Upper lobe of left lung (tissue), 4 donors: Measurements from ENCODE around the gene ERMN.

Experiments used
- POLR2A ChIP-seq, 4 donors: fragments of 450-650 bp; IDR thresholded peaks; one replicate each; pipeline ENCODE4 v1.5.1; 2016 to 2017; ENCODE audit warnings: antibody characterized with exemption in 4 of 4, mild to moderate bottlenecking in 2 of 4
- TF ChIP-seq, protein P1 (sequence below), 6 experiments: fragments of 450-650 bp in 4 of 6; fragments of 200-600 bp in 2 of 6; sonication (generic) in 2 of 6; IDR thresholded peaks; one replicate each; pipeline ENCODE4 v1.5.1; 2016 to 2019; ENCODE audit warnings: antibody characterized with exemption in 6 of 6

DNA sequence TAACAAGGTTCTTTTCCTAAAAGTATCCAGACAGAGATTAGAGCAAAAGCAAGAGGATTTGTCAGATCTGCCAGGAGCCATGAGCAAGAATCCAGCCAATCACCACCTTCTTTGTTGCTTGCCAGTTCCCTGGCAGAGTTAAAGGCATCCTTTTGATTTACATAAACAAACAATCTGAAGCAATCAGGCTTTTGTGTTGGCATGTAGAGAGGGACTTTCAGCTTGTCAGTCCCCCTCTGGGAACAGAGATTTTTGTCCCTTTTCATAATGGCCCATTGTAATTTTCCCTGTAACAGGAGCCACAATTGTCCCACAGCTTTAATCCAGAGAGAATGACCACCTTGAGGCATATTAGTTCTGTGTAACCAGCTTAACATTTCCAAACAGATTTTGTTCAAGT lies at the start of gene ERMN:
- no peak for TF ChIP-seq POLR2A (IDR thresholded peaks at IDR 0.05)
- TF ChIP-seq, protein P1, sequence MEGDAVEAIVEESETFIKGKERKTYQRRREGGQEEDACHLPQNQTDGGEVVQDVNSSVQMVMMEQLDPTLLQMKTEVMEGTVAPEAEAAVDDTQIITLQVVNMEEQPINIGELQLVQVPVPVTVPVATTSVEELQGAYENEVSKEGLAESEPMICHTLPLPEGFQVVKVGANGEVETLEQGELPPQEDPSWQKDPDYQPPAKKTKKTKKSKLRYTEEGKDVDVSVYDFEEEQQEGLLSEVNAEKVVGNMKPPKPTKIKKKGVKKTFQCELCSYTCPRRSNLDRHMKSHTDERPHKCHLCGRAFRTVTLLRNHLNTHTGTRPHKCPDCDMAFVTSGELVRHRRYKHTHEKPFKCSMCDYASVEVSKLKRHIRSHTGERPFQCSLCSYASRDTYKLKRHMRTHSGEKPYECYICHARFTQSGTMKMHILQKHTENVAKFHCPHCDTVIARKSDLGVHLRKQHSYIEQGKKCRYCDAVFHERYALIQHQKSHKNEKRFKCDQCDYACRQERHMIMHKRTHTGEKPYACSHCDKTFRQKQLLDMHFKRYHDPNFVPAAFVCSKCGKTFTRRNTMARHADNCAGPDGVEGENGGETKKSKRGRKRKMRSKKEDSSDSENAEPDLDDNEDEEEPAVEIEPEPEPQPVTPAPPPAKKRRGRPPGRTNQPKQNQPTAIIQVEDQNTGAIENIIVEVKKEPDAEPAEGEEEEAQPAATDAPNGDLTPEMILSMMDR (IDR thresholded peaks at IDR 0.05): no peak
